NCI-H345 (cell line): Measurements from ENCODE around the gene CLINT1.
"Not testable (repeated sequence)": the region's sequence is repeated elsewhere in the genome, so short reads cannot be mapped to it uniquely, and the experiment has no call there.

Experiments
- DNase-seq: peaks from one replicate; lab custom pipeline; 2025; lab: John Stamatoyannopoulos, UW

Gene CLINT1

GRCh38 chr5:157862183-157862851 is 3.4 kb upstream of the CLINT1 start:
- no peak for DNase-seq

- DNase-seq, result no peak
These were observed 2.2 kb upstream of the CLINT1 start for GRCh38 chr5:157860898-157861890.

GRCh38 chr5:157859227-157859575 is 256 bp upstream of the CLINT1 start:
- no peak for DNase-seq

- DNase-seq, result no peak
These were observed 974 bp downstream of the CLINT1 start for GRCh38 chr5:157857816-157858526.

- peak; percentile 53 for DNase-seq
These were observed 3.4 kb downstream of the CLINT1 start for GRCh38 chr5:157855404-157855994.

- not testable (repeated sequence) for DNase-seq
These were observed 5.6 kb downstream of the CLINT1 start for GRCh38 chr5:157853365-157853764.

GRCh38 chr5:157845914-157846598 is 12.9 kb downstream of the CLINT1 start:
- no peak for DNase-seq

- no peak for DNase-seq
These were observed 16.2 kb downstream of the CLINT1 start for GRCh38 chr5:157842787-157843186.

- DNase-seq, result no peak
These were observed 16.8 kb downstream of the CLINT1 start for GRCh38 chr5:157842185-157842584.

- DNase-seq, result no peak
These were observed 19.7 kb downstream of the CLINT1 start for GRCh38 chr5:157839157-157839795.

- DNase-seq, result no peak
These were observed 22.7 kb downstream of the CLINT1 start for GRCh38 chr5:157836121-157836753.

GRCh38 chr5:157835041-157835440 is 23.9 kb downstream of the CLINT1 start:
- DNase-seq, result no peak

GRCh38 chr5:157828944-157829639 is 29.9 kb downstream of the CLINT1 start:
- DNase-seq, result no peak

- DNase-seq, result no peak
These were observed 30.6 kb downstream of the CLINT1 start for GRCh38 chr5:157828105-157828943.

- no peak for DNase-seq
These were observed 31.5 kb downstream of the CLINT1 start for GRCh38 chr5:157827423-157827822.

GRCh38 chr5:157823655-157824054 is 35.3 kb downstream of the CLINT1 start:
- no peak for DNase-seq

GRCh38 chr5:157821822-157822622 is 36.9 kb downstream of the CLINT1 start:
- no peak for DNase-seq

GRCh38 chr5:157821405-157821804 is 37.5 kb downstream of the CLINT1 start:
- DNase-seq, result no peak
